Measurements from ENCODE around the gene ZNF24. TPM values are rescaled to one million over a fixed set of nuclear protein-coding genes. Genes with fewer than 3 reads are reported as not detected.
A peak's percentile ranks its signal among the peaks of the same experiment; 100 is the strongest.

ZNF24 gene
- total RNA-seq, 1 donor from 2014 or later: 54.7 TPM

DNA sequence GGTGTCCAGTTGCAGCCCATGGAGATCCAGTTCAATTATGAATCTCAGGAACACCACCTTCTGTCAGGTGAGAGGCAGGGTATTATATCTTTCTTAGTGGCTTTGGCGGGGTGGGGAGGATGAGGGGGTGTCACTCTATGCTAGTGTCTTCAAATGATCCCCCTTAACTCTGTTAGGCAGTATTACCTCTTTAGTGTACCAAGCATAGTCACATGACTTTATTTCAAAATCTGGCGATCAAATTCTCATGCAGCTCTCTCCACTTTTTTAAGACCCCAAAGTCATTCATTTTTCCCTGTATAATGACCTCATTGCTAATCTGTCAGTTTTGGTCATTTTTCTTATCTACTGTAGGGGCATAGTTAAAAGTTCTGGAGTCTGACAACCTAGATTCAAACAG is 53.1 kb downstream of the ZNF24 start:
- intact Hi-C loops (cut with DNase I): no loop called here
- Histone ChIP-seq H3K4me1 (peaks cover 11% of the 10 kb centered on the region), H3K4me3 (peak overlapping the region; percentile 85), H3K9me3 (no peaks in the 10 kb centered on the region), H3K27me3 (no peaks in the 10 kb centered on the region), H3K36me3 (peaks cover 12% of the 10 kb centered on the region), H3K27ac (peak overlapping the region; percentile 84)
- TF ChIP-seq, protein P1, sequence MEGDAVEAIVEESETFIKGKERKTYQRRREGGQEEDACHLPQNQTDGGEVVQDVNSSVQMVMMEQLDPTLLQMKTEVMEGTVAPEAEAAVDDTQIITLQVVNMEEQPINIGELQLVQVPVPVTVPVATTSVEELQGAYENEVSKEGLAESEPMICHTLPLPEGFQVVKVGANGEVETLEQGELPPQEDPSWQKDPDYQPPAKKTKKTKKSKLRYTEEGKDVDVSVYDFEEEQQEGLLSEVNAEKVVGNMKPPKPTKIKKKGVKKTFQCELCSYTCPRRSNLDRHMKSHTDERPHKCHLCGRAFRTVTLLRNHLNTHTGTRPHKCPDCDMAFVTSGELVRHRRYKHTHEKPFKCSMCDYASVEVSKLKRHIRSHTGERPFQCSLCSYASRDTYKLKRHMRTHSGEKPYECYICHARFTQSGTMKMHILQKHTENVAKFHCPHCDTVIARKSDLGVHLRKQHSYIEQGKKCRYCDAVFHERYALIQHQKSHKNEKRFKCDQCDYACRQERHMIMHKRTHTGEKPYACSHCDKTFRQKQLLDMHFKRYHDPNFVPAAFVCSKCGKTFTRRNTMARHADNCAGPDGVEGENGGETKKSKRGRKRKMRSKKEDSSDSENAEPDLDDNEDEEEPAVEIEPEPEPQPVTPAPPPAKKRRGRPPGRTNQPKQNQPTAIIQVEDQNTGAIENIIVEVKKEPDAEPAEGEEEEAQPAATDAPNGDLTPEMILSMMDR (IDR thresholded peaks at IDR 0.05): no peak
- ATAC-seq (no peak), DNase-seq (no peak)

- intact Hi-C loops (cut with DNase I): no loop called here
- H3K36me3 ChIP-seq: peaks cover 11% of the 10 kb centered on the region
These were observed 54.0 kb downstream of the ZNF24 start, which contains the start of gene ZSCAN30 for GRCh38 chr18:35290094-35290735. TSS of gene ZSCAN30 (minus strand) at chr18:35290229. CDS start at chr18:35264352, 25,877 bp downstream.

DNA sequence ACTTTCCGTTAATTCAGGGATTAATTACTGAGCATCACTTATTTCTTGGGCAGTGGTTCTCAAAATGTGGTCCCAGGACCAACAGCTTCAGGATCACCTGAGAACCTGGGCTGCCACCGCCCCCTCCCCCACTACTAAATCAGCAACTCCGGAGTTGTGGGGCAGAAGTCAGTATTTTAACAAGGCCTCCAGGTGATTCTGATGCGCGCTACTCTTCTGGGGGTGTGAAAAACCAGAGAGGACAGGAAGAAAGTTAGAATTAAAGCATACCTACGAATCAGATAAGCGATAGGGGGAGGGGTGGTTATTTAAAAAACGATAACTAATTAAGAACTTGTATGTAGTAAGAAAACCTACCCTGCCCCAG is 54.5 kb downstream of the ZNF24 start:
- Histone ChIP-seq H3K27me3 (no peaks in the 10 kb centered on the region), H3K27ac (peak overlapping the region; percentile 84)

More at GRCh38 chr18:35290094-35290735, 54.0 kb downstream of the ZNF24 start, which contains the start of gene ZSCAN30:
- H3K27ac ChIP-seq: peak within 1 kb of the TSS; percentile 84
- H3K4me3 ChIP-seq: peak within 1 kb of the TSS; percentile 85
- DNase-seq: peak; percentile 98
- H3K27me3 ChIP-seq: no peaks in the 10 kb centered on the region
- peaks cover 11% of the 10 kb centered on the region for H3K4me1 ChIP-seq
- ATAC-seq: peak; percentile 100
- no peaks in the 10 kb centered on the region for H3K9me3 ChIP-seq
- TF ChIP-seq, protein P1 (IDR thresholded peaks at IDR 0.05): no peak

DNA sequence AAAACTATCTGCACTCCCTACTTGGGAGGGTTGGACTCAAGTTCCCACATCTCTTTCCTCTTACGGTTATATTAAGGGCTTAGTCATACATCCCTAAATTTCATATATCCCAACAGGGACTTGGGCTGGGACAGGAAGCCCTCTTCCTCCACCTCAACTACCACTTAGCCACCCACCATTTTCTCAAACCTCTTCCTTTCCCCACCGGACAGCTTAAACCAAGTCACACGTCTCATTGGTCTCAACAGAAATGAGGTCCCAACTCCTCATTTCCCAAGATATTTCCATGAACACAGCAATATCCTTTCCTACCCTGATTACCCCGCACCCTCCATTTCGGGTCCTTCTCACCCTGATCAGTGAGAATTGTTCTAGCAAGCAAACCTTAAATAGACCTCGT is 54.9 kb downstream of the ZNF24 start:
- Histone ChIP-seq H3K4me1 (peaks cover 11% of the 10 kb centered on the region), H3K27ac (peak overlapping the region; percentile 84), H3K27me3 (no peaks in the 10 kb centered on the region), H3K36me3 (peaks cover 7% of the 10 kb centered on the region), H3K4me3 (peak overlapping the region; percentile 85), H3K9me3 (no peaks in the 10 kb centered on the region)
- TF ChIP-seq, protein P1 (IDR thresholded peaks at IDR 0.05): no peak
- intact Hi-C loops (cut with DNase I): no loop called here
- DNase-seq: no peak
- no peak for ATAC-seq

More for the DNA sequence above, 54.5 kb downstream of the ZNF24 start:
- Histone ChIP-seq H3K4me1 (peaks cover 11% of the 10 kb centered on the region), H3K9me3 (no peaks in the 10 kb centered on the region), H3K36me3 (peaks cover 7% of the 10 kb centered on the region), H3K4me3 (peak overlapping the region; percentile 85)
- TF ChIP-seq, protein P1 (IDR thresholded peaks at IDR 0.05): no peak
- ATAC-seq (peak; percentile 27), DNase-seq (peak; percentile 67)
- intact Hi-C loops (cut with DNase I): no loop called here

- DNase-seq (no peak), ATAC-seq (no peak)
- H3K4me3 ChIP-seq: no peak overlapping the region
- H3K4me1 ChIP-seq: no peaks in the 10 kb centered on the region
- no peak overlapping the region for H3K27ac ChIP-seq
- TF ChIP-seq, protein P1 (IDR thresholded peaks at IDR 0.05): no peak
- H3K36me3 ChIP-seq: no peaks in the 10 kb centered on the region
- no peaks in the 10 kb centered on the region for H3K27me3 ChIP-seq
- intact Hi-C loops (cut with DNase I): no loop called here
- no peaks in the 10 kb centered on the region for H3K9me3 ChIP-seq
These were observed 59.4 kb downstream of the ZNF24 start for GRCh38 chr18:35284841-35285240.
